GM23338 (cell line): ENCODE measurements around the gene SPINK5. TPM values are rescaled to one million over a fixed set of nuclear protein-coding genes. Genes with fewer than 3 reads are reported as not detected.
A peak's percentile ranks its signal among the peaks of the same experiment; 100 is the strongest.

ENCODE experiments used
- ATAC-seq: fragments of 200-7000 bp; cut with Tn5 transposase; 3 replicates; pipeline ENCODE4 v1.9.1; 2020
- DNase-seq: peaks from one replicate; pipeline ENCODE4 v3.0.0-alpha.2; 2015; ENCODE audit warnings: low spot score
- H2AFZ ChIP-seq: fragments of 200-600 bp; sonication (generic); 2 replicates; pipeline ENCODE4 v1.8.0; 2016; ENCODE audit warnings: antibody characterized with exemption, mild to moderate bottlenecking, moderate library complexity
- H3F3A ChIP-seq: fragments of 200-600 bp; sonication (generic); replicated peaks from 2 replicates; pipeline ENCODE4 v1.8.0; 2017; ENCODE audit warnings: antibody characterized with exemption, mixed run types, low read depth
- H3K27ac ChIP-seq: fragments of 200-600 bp; sonication (generic); 2 replicates; pipeline ENCODE4 v1.6.1; 2016; ENCODE audit warnings: low read depth
- H3K27me3 ChIP-seq: fragments of 200-600 bp; sonication (generic); 2 replicates; pipeline ENCODE4 v1.8.0; 2016; ENCODE audit warnings: mild to moderate bottlenecking, mixed run types, moderate library complexity; ENCODE audit not compliant: insufficient read depth
- H3K36me3 ChIP-seq: fragments of 200-600 bp; sonication (generic); 2 replicates; pipeline ENCODE4 v1.8.0; 2016; ENCODE audit warnings: mild to moderate bottlenecking; ENCODE audit not compliant: insufficient read depth
- H3K4me1 ChIP-seq: fragments of 200-600 bp; sonication (generic); 2 replicates; pipeline ENCODE4 v1.8.0; 2016; ENCODE audit warnings: mild to moderate bottlenecking, moderate library complexity; ENCODE audit not compliant: insufficient read depth
- H3K4me2 ChIP-seq: fragments of 200-600 bp; sonication (generic); 2 replicates; pipeline ENCODE4 v1.7.1; 2017; ENCODE audit warnings: mixed run types
- H3K4me3 ChIP-seq: fragments of 200-600 bp; sonication (generic); 2 replicates; pipeline ENCODE4 v1.6.1; 2016; ENCODE audit warnings: mixed run types
- H3K79me2 ChIP-seq: fragments of 200-600 bp; sonication (generic); replicated peaks from 2 replicates; pipeline ENCODE4 v1.8.0; 2017; ENCODE audit warnings: mild to moderate bottlenecking; ENCODE audit not compliant: insufficient read depth
- H3K9me2 ChIP-seq: fragments of 200-600 bp; sonication (generic); 2 replicates; pipeline ENCODE4 v1.8.0; 2017; ENCODE audit not compliant: insufficient read depth
- H4K20me1 ChIP-seq: fragments of 200-600 bp; sonication (generic); replicated peaks from 2 replicates; pipeline ENCODE4 v1.8.0; 2017; ENCODE audit warnings: mild to moderate bottlenecking; ENCODE audit not compliant: insufficient read depth
- H3K27ac Mint-ChIP-seq: 2 replicates; pipeline ENCODE4 v1.8.0; 2020; ENCODE audit warnings: inconsistent platforms, mild to moderate bottlenecking, moderate library complexity, mixed read lengths
- H3K27me3 Mint-ChIP-seq: 3 replicates; pipeline ENCODE4 v1.8.0; 2022; ENCODE audit warnings: low read depth, mild to moderate bottlenecking, moderate library complexity, mixed read lengths, inconsistent platforms; ENCODE audit not compliant: insufficient read depth, poor library complexity
- H3K36me3 Mint-ChIP-seq: 3 replicates; pipeline ENCODE4 v1.8.0; 2021; ENCODE audit warnings: low read depth, mild to moderate bottlenecking, inconsistent platforms, moderate library complexity, mixed read lengths
- H3K4me1 Mint-ChIP-seq: 3 replicates; pipeline ENCODE4 v1.8.0; 2020; ENCODE audit warnings: mild to moderate bottlenecking, inconsistent platforms, mixed read lengths
- H3K4me3 Mint-ChIP-seq: 3 replicates; pipeline ENCODE4 v1.8.0; 2021; ENCODE audit warnings: moderate library complexity, mild to moderate bottlenecking, inconsistent platforms, mixed read lengths
- H3K9me3 Mint-ChIP-seq: 3 replicates; pipeline ENCODE4 v1.8.0; 2020; ENCODE audit warnings: moderate library complexity, mild to moderate bottlenecking, inconsistent platforms, mixed read lengths
- CREB1 ChIP-seq: fragments of 250-450 bp; sonication (Bioruptor Pico); IDR thresholded peaks from 2 replicates; pipeline ENCODE4 v1.5.0; 2020; ENCODE audit warnings: low read depth, mild to moderate bottlenecking, moderate library complexity
- EZH2 ChIP-seq: fragments of 200-600 bp; sonication (generic); IDR thresholded peaks from one replicate; pipeline ENCODE4 v1.8.0; 2017; ENCODE audit warnings: antibody characterized with exemption, mild to moderate bottlenecking, low read depth; ENCODE audit not compliant: unreplicated experiment
- JUNB ChIP-seq: IDR thresholded peaks from one replicate; pipeline ENCODE4 v1.6.1; 2016; ENCODE audit warnings: antibody characterized with exemption; ENCODE audit not compliant: unreplicated experiment
- NANOG ChIP-seq: IDR thresholded peaks from 2 replicates; pipeline ENCODE4 v1.6.1; 2016; ENCODE audit warnings: antibody characterized with exemption, borderline replicate concordance
- ZNF114 ChIP-seq: fragments of 250-450 bp; sonication (Bioruptor Pico); IDR thresholded peaks from 2 replicates; pipeline ENCODE4 v1.5.0; 2020; ENCODE audit warnings: mild to moderate bottlenecking, moderate library complexity
- ZNF331 ChIP-seq: fragments of 250-450 bp; sonication (Bioruptor Pico); IDR thresholded peaks from 2 replicates; pipeline ENCODE4 v1.5.0; 2020; ENCODE audit warnings: low read depth, mild to moderate bottlenecking, moderate library complexity
- polyA plus RNA-seq: library from polyadenylated mRNA; unstranded; fragments of >200 nt; fragmentation: Nextera tagmentation; extraction: Ambion mirVana; gene quantifications from 2 replicates; pipeline ENCODE4 v1.2.1, GENCODE V29; 2016
- total RNA-seq: library from RNA; depleted of rRNA; stranded (reverse); fragments of >200 nt; shearing (Covaris generic); gene quantifications from 2 replicates; pipeline ENCODE4 v1.2.3, GENCODE V29; 2014
- TF ChIP-seq, protein P1 (sequence below), 2 experiments: fragments of 200-600 bp in 1 of 2; sonication (generic) in 1 of 2; conservative IDR thresholded peaks; 2 replicates each; pipeline versions ENCODE4 v1.5.1 to v1.6.1; 2016 to 2017; ENCODE audit warnings: antibody characterized with exemption in 2 of 2, low read depth in 2 of 2, mild to moderate bottlenecking in 2 of 2, moderate library complexity in 1 of 2
- TF ChIP-seq, protein P2 (sequence below): fragments of 250-450 bp; sonication (Bioruptor Pico); IDR thresholded peaks from 2 replicates; pipeline ENCODE4 v1.5.0; 2020; ENCODE audit warnings: mild to moderate bottlenecking, moderate library complexity
- TF ChIP-seq, protein P3 (sequence below): IDR thresholded peaks from one replicate; pipeline ENCODE4 v1.6.1; 2018; ENCODE audit warnings: antibody characterized with exemption; ENCODE audit not compliant: unreplicated experiment

Gene SPINK5
- total and polyA plus RNA-seq, 2 experiments from 2014 or later: 4.5 to 8.8 TPM

DNA sequence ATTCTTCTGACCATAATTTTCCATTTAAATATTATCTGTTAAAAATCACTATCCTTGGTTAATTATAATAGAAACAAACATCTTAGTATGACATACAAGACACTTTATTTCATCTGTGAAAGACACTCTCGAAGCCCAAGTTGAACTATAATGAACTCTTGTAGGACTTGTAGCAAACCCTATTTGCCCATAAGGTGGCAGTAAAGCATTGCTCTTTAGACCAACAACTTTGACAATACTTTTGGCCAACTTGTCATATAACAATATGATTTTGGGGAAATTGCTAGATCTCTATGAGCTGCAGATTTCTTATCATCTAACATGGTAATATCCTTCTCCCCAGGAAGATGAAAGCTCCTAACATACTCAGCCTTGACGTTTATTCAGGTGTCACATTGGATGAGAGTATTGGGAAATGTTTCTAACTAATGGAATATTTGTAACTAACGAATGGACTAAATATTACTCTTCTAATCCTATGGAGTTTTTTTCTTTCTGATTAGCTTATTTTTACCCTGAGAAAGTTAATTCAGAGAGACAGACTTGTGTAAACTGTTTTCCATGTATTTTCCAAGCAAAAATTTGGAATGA lies 115.5 kb downstream of the SPINK5 start:
- ATAC-seq: peak; percentile 45; the same call in 2 of the 3 replicates
- H3F3A ChIP-seq: no peaks in the 10 kb centered on the region
- H3K4me1 Mint-ChIP-seq: no peaks in the 10 kb centered on the region
- no peak overlapping the region for H3K27ac Mint-ChIP-seq
- H3K9me3 Mint-ChIP-seq: no peaks in the 10 kb centered on the region
- no peaks in the 10 kb centered on the region for H3K36me3 Mint-ChIP-seq
- DNase-seq: peak; percentile 79
- no peaks in the 10 kb centered on the region for H3K79me2 ChIP-seq
- H3K27me3 ChIP-seq: no peaks in the 10 kb centered on the region
- peaks cover 2% of the 10 kb centered on the region for H3K27me3 Mint-ChIP-seq
- no peak overlapping the region for H3K4me3 ChIP-seq
- no peak overlapping the region for H3K4me2 ChIP-seq
- no peak overlapping the region for H3K27ac ChIP-seq
- H2AFZ ChIP-seq: no peak overlapping the region
- H4K20me1 ChIP-seq: no peaks in the 10 kb centered on the region
- H3K4me1 ChIP-seq: no peaks in the 10 kb centered on the region
- H3K9me2 ChIP-seq: no peaks in the 10 kb centered on the region
- TF ChIP-seq NANOG: no peak
- TF ChIP-seq, protein P1, sequence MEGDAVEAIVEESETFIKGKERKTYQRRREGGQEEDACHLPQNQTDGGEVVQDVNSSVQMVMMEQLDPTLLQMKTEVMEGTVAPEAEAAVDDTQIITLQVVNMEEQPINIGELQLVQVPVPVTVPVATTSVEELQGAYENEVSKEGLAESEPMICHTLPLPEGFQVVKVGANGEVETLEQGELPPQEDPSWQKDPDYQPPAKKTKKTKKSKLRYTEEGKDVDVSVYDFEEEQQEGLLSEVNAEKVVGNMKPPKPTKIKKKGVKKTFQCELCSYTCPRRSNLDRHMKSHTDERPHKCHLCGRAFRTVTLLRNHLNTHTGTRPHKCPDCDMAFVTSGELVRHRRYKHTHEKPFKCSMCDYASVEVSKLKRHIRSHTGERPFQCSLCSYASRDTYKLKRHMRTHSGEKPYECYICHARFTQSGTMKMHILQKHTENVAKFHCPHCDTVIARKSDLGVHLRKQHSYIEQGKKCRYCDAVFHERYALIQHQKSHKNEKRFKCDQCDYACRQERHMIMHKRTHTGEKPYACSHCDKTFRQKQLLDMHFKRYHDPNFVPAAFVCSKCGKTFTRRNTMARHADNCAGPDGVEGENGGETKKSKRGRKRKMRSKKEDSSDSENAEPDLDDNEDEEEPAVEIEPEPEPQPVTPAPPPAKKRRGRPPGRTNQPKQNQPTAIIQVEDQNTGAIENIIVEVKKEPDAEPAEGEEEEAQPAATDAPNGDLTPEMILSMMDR (conservative IDR thresholded peaks at IDR 0.05; ENCODE audit: low read depth in 2 of 2): peak; percentile 83 to 95
- no peak overlapping the region for H3K4me3 Mint-ChIP-seq
- no peaks in the 10 kb centered on the region for H3K36me3 ChIP-seq

- no peak overlapping the region for H3K4me3 ChIP-seq
- Mint-ChIP-seq H3K27me3 (no peaks in the 10 kb centered on the region), H3K4me3 (no peak overlapping the region), H3K9me3 (no peaks in the 10 kb centered on the region), H3K4me1 (no peaks in the 10 kb centered on the region), H3K27ac (no peak overlapping the region), H3K36me3 (no peaks in the 10 kb centered on the region)
- no peaks in the 10 kb centered on the region for H3F3A ChIP-seq
- H3K36me3 ChIP-seq: no peaks in the 10 kb centered on the region
- DNase-seq: no peak
- no peaks in the 10 kb centered on the region for H4K20me1 ChIP-seq
- H3K9me2 ChIP-seq: no peaks in the 10 kb centered on the region
- no peaks in the 10 kb centered on the region for H3K27me3 ChIP-seq
- H3K79me2 ChIP-seq: no peaks in the 10 kb centered on the region
- H2AFZ ChIP-seq: no peak overlapping the region
- no peak overlapping the region for H3K27ac ChIP-seq
- no peak overlapping the region for H3K4me2 ChIP-seq
- ATAC-seq: no peak
- H3K4me1 ChIP-seq: no peaks in the 10 kb centered on the region
- TF ChIP-seq JUNB (no peak), CREB1 (CRISPR knock-in tag) (no peak), EZH2 (no peak), ZNF331 (CRISPR knock-in tag) (no peak), ZNF114 (CRISPR knock-in tag) (no peak)
- TF ChIP-seq, protein P2, sequence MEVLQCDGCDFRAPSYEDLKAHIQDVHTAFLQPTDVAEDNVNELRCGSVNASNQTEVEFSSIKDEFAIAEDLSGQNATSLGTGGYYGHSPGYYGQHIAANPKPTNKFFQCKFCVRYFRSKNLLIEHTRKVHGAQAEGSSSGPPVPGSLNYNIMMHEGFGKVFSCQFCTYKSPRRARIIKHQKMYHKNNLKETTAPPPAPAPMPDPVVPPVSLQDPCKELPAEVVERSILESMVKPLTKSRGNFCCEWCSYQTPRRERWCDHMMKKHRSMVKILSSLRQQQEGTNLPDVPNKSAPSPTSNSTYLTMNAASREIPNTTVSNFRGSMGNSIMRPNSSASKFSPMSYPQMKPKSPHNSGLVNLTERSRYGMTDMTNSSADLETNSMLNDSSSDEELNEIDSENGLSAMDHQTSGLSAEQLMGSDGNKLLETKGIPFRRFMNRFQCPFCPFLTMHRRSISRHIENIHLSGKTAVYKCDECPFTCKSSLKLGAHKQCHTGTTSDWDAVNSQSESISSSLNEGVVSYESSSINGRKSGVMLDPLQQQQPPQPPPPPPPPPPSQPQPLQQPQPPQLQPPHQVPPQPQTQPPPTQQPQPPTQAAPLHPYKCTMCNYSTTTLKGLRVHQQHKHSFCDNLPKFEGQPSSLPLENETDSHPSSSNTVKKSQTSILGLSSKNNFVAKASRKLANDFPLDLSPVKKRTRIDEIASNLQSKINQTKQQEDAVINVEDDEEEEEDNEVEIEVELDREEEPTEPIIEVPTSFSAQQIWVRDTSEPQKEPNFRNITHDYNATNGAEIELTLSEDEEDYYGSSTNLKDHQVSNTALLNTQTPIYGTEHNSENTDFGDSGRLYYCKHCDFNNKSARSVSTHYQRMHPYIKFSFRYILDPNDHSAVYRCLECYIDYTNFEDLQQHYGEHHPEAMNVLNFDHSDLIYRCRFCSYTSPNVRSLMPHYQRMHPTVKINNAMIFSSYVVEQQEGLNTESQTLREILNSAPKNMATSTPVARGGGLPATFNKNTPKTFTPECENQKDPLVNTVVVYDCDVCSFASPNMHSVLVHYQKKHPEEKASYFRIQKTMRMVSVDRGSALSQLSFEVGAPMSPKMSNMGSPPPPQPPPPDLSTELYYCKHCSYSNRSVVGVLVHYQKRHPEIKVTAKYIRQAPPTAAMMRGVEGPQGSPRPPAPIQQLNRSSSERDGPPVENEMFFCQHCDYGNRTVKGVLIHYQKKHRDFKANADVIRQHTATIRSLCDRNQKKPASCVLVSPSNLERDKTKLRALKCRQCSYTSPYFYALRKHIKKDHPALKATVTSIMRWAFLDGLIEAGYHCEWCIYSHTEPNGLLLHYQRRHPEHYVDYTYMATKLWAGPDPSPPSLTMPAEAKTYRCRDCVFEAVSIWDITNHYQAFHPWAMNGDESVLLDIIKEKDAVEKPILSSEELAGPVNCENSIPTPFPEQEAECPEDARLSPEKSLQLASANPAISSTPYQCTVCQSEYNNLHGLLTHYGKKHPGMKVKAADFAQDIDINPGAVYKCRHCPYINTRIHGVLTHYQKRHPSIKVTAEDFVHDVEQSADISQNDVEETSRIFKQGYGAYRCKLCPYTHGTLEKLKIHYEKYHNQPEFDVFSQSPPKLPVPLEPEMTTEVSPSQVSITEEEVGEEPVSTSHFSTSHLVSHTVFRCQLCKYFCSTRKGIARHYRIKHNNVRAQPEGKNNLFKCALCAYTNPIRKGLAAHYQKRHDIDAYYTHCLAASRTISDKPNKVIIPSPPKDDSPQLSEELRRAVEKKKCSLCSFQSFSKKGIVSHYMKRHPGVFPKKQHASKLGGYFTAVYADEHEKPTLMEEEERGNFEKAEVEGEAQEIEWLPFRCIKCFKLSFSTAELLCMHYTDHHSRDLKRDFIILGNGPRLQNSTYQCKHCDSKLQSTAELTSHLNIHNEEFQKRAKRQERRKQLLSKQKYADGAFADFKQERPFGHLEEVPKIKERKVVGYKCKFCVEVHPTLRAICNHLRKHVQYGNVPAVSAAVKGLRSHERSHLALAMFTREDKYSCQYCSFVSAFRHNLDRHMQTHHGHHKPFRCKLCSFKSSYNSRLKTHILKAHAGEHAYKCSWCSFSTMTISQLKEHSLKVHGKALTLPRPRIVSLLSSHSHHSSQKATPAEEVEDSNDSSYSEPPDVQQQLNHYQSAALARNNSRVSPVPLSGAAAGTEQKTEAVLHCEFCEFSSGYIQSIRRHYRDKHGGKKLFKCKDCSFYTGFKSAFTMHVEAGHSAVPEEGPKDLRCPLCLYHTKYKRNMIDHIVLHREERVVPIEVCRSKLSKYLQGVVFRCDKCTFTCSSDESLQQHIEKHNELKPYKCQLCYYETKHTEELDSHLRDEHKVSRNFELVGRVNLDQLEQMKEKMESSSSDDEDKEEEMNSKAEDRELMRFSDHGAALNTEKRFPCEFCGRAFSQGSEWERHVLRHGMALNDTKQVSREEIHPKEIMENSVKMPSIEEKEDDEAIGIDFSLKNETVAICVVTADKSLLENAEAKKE (CRISPR knock-in tag): no peak
- TF ChIP-seq, protein P3, sequence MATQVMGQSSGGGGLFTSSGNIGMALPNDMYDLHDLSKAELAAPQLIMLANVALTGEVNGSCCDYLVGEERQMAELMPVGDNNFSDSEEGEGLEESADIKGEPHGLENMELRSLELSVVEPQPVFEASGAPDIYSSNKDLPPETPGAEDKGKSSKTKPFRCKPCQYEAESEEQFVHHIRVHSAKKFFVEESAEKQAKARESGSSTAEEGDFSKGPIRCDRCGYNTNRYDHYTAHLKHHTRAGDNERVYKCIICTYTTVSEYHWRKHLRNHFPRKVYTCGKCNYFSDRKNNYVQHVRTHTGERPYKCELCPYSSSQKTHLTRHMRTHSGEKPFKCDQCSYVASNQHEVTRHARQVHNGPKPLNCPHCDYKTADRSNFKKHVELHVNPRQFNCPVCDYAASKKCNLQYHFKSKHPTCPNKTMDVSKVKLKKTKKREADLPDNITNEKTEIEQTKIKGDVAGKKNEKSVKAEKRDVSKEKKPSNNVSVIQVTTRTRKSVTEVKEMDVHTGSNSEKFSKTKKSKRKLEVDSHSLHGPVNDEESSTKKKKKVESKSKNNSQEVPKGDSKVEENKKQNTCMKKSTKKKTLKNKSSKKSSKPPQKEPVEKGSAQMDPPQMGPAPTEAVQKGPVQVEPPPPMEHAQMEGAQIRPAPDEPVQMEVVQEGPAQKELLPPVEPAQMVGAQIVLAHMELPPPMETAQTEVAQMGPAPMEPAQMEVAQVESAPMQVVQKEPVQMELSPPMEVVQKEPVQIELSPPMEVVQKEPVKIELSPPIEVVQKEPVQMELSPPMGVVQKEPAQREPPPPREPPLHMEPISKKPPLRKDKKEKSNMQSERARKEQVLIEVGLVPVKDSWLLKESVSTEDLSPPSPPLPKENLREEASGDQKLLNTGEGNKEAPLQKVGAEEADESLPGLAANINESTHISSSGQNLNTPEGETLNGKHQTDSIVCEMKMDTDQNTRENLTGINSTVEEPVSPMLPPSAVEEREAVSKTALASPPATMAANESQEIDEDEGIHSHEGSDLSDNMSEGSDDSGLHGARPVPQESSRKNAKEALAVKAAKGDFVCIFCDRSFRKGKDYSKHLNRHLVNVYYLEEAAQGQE: no peak
These were observed 122.6 kb downstream of the SPINK5 start for GRCh38 chr5:148186248-148187003.
